Fibroblast of skin of left biceps (primary cell): ENCODE results near the gene MSANTD4.
"Not testable (repeated sequence)": the region's sequence is repeated elsewhere in the genome, so short reads cannot be mapped to it uniquely, and the experiment has no call there.

ENCODE experiments used
- DNase-seq, 2 experiments: peaks; one replicate each; pipeline ENCODE4 v3.0.0-alpha.2; 2013; ENCODE audit warnings: low read depth in 2 of 2

MSANTD4 gene

DNA sequence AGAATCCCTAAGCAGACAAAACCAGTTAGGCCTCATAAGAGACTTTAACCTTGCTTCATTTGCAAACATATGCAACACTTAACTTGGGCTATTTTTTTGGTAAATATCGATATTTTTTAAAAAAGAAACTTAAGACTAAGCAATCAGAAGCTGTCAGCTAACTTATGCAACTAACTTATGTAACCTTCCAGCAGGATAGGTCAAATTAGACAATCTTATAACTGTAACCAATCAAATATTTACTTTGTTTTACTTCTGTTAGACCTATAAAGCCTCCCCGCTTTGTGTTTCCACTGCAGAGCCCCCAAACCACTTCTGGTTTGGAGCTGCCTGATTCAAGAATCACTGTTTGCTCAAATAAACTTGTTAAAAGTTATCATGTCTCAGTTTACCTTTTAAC, 8.0 kb downstream of the MSANTD4 start:
- DNase-seq: no peak

DNA sequence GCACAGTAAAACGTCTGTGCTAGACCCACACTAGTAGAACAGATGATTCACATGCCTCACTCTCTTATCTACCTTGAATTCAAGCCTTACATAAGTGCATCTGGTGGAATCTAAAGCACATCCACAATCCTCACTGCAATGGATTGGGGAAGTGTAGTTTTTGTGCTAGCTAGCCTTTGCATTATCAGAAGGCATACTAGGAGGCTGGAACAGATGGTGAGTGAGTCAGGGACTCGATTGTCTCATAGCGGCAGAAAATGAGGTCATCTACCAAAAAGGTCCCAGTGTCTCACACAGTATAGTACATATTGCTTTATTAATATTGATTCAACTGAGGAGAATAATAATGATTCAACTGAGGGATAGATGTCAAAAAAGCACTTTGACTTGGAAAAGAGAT, 9.3 kb downstream of the MSANTD4 start:
- DNase-seq: peak; percentile 12 to 14

GRCh38 chr11:106011481-106011880, 10.6 kb downstream of the MSANTD4 start:
- no peak for DNase-seq

GRCh38 chr11:106003094-106003493, 18.9 kb downstream of the MSANTD4 start:
- not testable (repeated sequence) for DNase-seq

DNA sequence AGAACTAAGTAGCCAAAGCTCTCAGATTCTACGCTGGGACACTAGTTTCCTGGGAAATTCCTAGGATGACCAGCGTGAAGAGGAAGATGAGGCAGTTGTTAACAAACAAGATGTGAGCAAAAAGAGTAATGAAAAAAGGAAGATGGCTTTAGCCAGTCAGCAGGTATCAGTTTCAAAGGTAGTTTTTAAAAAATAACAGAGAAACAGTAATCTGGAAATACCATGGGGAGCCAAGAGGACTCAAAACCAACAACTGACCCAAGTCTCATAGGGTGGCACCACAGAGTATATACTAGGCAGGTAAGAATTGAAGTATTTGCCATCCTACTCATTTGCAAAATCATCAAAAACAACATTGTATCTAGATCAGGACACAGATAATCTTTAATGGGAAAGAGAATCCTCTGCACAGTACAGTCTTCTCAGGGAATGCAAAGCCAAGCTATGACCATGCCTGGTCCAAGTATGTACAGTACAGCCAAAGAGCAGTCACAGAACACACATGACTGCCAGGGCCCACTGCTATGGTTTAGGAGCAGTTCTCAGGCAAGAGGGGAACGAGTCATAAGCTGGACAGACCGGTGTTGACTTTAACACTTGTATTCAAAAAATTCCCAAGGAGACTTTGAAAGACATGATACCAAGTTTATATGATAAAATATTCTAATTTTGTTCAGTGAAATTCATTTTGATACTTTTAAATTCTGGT, 20.6 kb downstream of the MSANTD4 start:
- DNase-seq: no peak

- no peak for DNase-seq
Observed at GRCh38 chr11:105991888-105992287, 30.2 kb downstream of the MSANTD4 start.

DNA sequence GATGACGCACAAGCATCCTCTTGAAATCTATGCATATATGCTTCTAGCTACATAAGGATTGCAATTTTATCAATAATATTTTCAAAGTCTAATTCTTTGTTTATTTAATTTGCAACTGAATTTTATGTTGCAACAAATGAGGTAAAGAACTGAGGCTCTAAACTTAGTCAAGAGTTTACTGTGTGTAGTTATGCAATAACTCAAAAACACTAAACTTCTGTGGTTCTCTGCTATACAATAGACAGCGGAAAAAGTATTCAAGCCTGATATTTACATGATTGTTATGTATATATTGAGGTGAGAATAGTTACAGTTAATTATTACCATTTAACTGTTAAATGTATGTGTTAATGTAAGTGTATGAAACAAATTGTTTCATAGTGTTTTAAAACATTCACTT, 32.9 kb downstream of the MSANTD4 start:
- no peak for DNase-seq

- no peak for DNase-seq
Observed at GRCh38 chr11:105988197-105988596, 33.8 kb downstream of the MSANTD4 start.

DNA sequence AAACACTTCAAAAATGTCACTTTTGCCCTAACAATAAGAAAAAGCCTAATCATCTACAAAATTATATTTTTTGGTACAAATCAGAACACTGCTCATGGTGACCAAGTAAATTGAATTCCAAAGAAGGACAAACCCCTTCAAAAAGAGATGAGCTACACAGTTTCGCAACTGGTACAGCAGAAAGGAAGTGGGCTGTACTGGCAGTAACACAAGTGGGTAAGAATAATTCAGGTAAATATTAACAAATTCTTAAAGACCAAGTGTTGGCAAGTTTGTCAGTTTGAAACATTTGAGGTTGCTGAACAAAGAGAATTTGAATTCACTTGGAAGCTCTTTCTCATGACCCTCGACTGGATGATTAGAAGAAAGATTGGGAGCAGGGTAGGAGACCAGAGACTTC, 35.5 kb downstream of the MSANTD4 start:
- DNase-seq: no peak

DNA sequence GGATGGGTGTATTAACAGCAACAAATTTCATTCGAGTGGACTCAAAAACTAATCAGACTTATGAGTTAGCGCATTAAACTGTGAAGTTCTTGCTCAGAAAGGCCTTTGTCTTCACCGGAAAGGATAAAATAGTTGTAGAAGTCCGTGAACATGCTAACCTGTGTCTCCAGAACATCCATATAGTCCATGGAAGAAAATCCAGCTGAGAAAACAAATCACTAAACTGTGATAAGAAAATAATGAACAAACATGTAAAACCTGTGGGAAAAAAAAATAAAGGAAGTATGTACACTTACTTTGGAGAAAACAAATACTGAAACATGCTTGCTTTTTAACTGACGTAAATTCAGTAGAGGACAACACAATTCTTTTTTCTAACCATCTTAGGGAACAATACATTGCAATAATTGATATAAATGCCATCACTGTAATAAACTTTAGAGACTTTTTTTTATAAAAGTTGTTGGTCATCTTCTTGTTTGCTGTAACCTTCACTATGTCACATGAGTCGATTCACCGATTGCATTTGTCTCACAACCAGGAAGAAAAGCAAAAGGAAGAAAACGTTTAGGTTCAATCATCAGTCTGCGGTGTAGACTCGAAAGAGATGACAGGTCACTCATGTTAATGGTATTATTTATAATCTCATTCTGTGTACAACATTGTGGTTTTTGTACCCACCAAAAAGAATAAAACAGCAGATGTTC, 41.9 kb downstream of the MSANTD4 start:
- no peak for DNase-seq

DNA sequence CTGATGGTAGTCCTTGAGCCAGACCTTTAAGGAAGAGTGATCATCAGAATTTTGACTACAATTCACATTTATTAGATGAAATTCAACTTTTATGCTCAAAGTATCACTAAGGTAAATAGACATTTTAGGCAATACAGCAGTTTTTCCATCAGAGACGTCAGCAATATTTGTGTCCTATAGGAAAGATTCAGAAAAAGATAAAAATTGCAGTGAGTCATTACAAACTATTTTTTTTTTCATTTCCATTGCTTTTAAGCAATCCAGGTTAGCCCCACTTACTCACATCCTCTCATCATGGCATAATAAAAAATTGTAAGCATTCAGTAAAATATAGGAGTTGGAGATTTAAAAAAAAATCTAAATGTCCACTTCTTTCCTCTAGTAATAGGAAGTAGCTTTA, 46.9 kb downstream of the MSANTD4 start:
- no peak for DNase-seq

DNA sequence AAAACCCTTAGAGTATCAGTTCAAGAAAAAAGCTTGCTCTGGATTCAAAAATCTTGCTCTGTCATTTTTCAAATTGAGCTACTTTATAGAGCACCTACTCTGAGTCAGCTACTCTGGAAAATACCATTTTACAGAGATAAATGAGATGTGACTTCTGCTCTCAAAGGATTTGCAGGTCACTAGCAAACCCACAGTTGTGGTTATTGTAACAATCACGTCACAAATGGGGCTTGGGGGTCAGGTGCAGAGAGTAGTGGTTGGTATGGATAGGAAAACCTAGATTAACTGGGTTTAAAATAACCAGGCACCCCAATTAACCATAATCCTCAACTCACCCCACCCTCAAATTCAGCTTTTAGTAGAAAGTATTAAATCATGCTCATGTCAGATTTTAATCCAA, 52.3 kb downstream of the MSANTD4 start:
- DNase-seq: no peak

DNA sequence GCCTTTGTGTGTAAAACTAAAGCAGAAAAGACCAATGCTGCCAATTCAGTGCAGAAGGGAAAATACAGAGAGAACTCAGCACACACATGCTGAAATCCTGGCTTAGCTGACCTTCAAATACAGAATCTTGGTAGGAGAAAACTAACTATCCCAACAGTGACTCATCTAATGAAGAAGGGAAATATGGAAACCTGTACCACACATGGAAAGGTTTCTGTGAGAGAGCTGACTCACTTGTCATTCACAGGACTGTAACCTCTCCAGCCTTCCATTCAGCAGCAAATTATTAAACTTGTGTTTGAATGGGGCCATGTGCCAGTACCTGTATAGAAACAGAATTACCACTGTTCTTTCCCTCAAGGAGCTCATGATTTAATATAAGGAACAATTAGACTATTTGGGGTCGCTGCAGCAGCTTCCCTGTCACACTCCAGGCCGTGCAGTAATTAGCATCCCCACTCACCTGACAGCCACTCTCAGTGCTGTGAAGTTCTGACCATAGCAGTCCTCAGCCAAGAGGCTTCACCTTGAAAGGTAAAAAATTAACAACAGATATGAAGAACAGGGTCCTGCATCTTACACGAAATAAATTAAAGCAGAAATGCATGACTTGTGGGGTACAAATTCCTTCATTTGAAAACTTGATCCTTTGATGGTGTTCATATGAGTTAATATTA, 53.9 kb downstream of the MSANTD4 start:
- peak; percentile 5 to 6 for DNase-seq

DNA sequence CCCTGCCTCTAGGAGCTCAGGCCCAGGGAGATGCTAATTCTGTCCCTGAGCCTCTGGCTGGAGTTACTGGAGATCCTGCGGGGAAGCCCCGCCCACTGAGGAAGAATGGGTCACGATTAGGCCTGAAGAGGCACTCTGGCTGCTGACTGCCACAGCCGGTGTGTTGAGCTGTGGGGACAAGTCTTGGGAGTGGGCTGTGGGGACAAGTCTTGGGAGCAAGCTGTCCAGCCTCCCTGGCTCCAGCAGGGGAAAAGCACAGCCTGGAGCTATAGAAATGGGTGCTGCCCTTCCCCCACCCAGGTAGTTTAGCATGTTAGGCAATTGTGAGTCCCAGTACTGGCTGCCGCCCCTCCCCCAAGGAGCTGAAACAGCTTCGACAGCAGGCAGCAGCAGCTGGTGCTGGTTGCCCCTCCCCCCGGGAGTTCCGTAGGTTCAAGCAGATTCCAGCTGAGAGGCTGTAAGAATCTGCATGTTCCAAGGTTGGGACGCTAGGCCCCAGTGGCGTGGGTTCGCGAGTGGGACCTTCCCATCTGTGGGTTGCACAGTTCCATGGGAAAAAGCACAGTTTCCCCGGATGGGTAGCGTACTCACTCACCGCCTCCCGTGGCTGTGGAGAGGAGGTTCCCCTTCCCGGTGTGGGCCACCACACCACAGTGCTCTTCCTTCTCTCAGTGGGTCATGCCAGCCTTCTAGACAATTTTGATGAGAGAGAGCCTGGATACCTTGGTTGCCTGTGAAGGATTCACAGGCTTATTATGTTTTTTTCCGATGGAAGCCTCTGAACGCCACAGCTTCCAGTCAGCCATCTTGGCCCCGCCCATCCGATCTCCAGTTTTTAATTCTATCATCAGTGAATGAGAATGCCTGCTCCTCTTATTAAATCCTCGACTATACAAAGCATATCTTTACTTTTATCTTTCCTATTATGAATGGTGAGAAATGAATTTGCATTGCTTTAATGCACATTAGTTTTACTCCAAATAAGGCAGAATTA, 61.5 kb downstream of the MSANTD4 start:
- DNase-seq: no peak
